ENCODE measurements around the gene PKNOX2.

PKNOX2 gene

DNA sequence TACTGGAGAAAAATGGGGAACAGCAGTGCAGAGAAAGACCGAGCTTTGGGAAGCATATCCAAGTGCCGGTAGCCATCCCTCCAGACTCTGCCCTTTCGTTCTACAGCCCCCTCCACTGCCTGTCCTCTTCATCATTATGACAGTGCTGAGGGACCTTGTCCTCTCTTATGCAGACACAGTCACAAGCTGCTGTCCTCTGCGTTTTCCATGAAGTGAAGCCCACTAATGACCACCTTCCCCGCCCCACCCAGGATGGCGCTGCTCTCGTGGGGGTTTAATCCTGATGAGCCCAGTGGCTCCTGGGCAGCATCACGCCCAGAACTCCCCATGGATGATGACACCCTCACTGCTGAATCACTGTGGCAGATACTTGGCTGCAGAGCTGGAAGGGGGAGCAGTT lies 157.7 kb downstream of the PKNOX2 start:
- TF ChIP-seq FOXP2 (optimal IDR thresholded peaks at IDR 0.05; ENCODE audit: borderline replicate concordance, extremely low read depth, extremely low read length, insufficient read depth) (no peak), SIN3A (IDR thresholded peaks at IDR 0.05; ENCODE audit: borderline replicate concordance, insufficient read depth, low read length) (no peak), TAF1 (IDR thresholded peaks at IDR 0.05; ENCODE audit: borderline replicate concordance, insufficient read depth, low read length) (no peak), POLR2AphosphoS5 (IDR thresholded peaks at IDR 0.05; ENCODE audit: low read depth, low read length) (no peak)
- TF ChIP-seq, protein P1, sequence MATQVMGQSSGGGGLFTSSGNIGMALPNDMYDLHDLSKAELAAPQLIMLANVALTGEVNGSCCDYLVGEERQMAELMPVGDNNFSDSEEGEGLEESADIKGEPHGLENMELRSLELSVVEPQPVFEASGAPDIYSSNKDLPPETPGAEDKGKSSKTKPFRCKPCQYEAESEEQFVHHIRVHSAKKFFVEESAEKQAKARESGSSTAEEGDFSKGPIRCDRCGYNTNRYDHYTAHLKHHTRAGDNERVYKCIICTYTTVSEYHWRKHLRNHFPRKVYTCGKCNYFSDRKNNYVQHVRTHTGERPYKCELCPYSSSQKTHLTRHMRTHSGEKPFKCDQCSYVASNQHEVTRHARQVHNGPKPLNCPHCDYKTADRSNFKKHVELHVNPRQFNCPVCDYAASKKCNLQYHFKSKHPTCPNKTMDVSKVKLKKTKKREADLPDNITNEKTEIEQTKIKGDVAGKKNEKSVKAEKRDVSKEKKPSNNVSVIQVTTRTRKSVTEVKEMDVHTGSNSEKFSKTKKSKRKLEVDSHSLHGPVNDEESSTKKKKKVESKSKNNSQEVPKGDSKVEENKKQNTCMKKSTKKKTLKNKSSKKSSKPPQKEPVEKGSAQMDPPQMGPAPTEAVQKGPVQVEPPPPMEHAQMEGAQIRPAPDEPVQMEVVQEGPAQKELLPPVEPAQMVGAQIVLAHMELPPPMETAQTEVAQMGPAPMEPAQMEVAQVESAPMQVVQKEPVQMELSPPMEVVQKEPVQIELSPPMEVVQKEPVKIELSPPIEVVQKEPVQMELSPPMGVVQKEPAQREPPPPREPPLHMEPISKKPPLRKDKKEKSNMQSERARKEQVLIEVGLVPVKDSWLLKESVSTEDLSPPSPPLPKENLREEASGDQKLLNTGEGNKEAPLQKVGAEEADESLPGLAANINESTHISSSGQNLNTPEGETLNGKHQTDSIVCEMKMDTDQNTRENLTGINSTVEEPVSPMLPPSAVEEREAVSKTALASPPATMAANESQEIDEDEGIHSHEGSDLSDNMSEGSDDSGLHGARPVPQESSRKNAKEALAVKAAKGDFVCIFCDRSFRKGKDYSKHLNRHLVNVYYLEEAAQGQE (IDR thresholded peaks at IDR 0.05; ENCODE audit: insufficient read depth in 1 of 2, low read depth in 2 of 2, low read length in 2 of 2) = no peak

DNA sequence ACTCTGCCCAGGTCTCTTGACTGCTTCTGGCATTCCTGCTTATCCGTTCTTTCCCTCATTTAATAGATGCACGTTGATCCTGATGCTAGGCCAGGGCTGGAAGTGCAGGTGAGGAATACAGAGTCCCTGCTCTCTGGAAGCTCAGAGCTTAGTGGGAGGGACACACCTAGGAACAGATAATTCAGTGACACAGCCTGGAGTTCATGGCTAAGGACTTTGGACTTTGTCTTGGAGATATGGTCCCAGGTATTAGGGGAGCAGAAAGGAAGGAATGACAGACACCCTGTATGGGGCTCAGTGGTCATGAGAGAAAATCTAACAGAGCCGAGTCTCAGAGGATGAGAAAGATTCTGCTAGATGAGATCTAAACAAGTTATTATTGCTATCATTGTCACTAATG lies 160.6 kb downstream of the PKNOX2 start:
- no peak for TF ChIP-seq FOXP2 (optimal IDR thresholded peaks at IDR 0.05; ENCODE audit: borderline replicate concordance, extremely low read depth, extremely low read length, insufficient read depth)
- no peak for TF ChIP-seq POLR2AphosphoS5 (IDR thresholded peaks at IDR 0.05; ENCODE audit: low read depth, low read length)
- TF ChIP-seq TAF1 (IDR thresholded peaks at IDR 0.05; ENCODE audit: borderline replicate concordance, insufficient read depth, low read length) = no peak
- TF ChIP-seq, protein P1 (IDR thresholded peaks at IDR 0.05; ENCODE audit: insufficient read depth in 1 of 2, low read depth in 2 of 2, low read length in 2 of 2) = no peak
- no peak for TF ChIP-seq SIN3A (IDR thresholded peaks at IDR 0.05; ENCODE audit: borderline replicate concordance, insufficient read depth, low read length)

DNA sequence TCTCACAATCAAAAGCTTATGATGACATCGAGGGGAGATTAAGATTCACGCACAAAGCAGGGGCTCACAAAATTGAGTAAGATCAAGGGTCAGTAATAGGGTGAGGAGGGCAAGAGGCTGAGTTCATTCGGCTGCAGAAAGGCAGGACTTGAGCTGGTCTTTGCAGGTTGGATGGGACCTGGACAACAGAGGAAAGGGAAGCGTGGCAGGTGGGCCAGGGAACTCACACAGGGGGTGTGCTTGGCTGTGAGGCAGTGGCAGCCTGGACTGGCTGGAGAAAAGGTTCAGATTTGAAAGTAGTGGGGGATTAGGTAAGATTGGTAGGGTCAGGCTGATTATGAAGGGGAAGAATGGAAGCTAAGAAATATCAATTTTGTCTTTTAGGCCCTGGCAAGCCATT lies 161.6 kb downstream of the PKNOX2 start:
- TF ChIP-seq POLR2AphosphoS5 (IDR thresholded peaks at IDR 0.05; ENCODE audit: low read depth, low read length) (no peak), SIN3A (IDR thresholded peaks at IDR 0.05; ENCODE audit: borderline replicate concordance, insufficient read depth, low read length) (no peak), TAF1 (IDR thresholded peaks at IDR 0.05; ENCODE audit: borderline replicate concordance, insufficient read depth, low read length) (no peak), FOXP2 (optimal IDR thresholded peaks at IDR 0.05; ENCODE audit: borderline replicate concordance, extremely low read depth, extremely low read length, insufficient read depth) (no peak)
- TF ChIP-seq, protein P1 (IDR thresholded peaks at IDR 0.05; ENCODE audit: insufficient read depth in 1 of 2, low read depth in 2 of 2, low read length in 2 of 2) = no peak

- no peak for TF ChIP-seq SIN3A (IDR thresholded peaks at IDR 0.05; ENCODE audit: borderline replicate concordance, insufficient read depth, low read length)
- TF ChIP-seq FOXP2 (optimal IDR thresholded peaks at IDR 0.05; ENCODE audit: borderline replicate concordance, extremely low read depth, extremely low read length, insufficient read depth) = no peak
- TF ChIP-seq, protein P1 (IDR thresholded peaks at IDR 0.05; ENCODE audit: insufficient read depth in 1 of 2, low read depth in 2 of 2, low read length in 2 of 2) = no peak
- no peak for TF ChIP-seq POLR2AphosphoS5 (IDR thresholded peaks at IDR 0.05; ENCODE audit: low read depth, low read length)
- TF ChIP-seq TAF1 (IDR thresholded peaks at IDR 0.05; ENCODE audit: borderline replicate concordance, insufficient read depth, low read length) = no peak
These were observed 163.1 kb downstream of the PKNOX2 start for GRCh38 chr11:125327518-125328224.
